SU-DHL-6 (cell line): Measurements from ENCODE around the gene ARL5A.

Experiments
- H2AFZ ChIP-seq: fragments of 200-600 bp; sonication (generic); 2 replicates; pipeline ENCODE4 v1.6.1; 2014; ENCODE audit warnings: low read depth, mild to moderate bottlenecking, moderate library complexity, mixed read lengths, antibody characterized with exemption, low read length; ENCODE audit not compliant: severe bottlenecking
- H3F3A ChIP-seq: fragments of 200-600 bp; shearing (Covaris generic); 2 replicates; pipeline ENCODE4 v1.6.0; 2016; ENCODE audit warnings: antibody characterized with exemption, mild to moderate bottlenecking; ENCODE audit not compliant: insufficient read depth
- H3K27ac ChIP-seq: fragments of 200-600 bp; sonication (generic); 2 replicates; pipeline ENCODE4 v1.5.1; 2016; ENCODE audit warnings: low read depth, mild to moderate bottlenecking, low read length, moderate library complexity, mixed read lengths
- H3K27me3 ChIP-seq: fragments of 200-600 bp; sonication (generic), shearing (Covaris generic); 2 replicates; pipeline ENCODE4 v1.6.0; 2014; ENCODE audit warnings: mild to moderate bottlenecking, low read length
- H3K36me3 ChIP-seq: fragments of 200-600 bp; sonication (generic); 2 replicates; pipeline ENCODE4 v1.6.1; 2014; ENCODE audit warnings: mild to moderate bottlenecking, low read length, mixed read lengths
- H3K4me2 ChIP-seq: fragments of 300-600, 200-600 bp; shearing (Covaris generic), sonication (generic); 2 replicates; pipeline ENCODE4 v1.6.0; 2014; ENCODE audit warnings: low read length, low read depth, mild to moderate bottlenecking; ENCODE audit not compliant: poor library complexity, severe bottlenecking
- H3K4me3 ChIP-seq: fragments of 200-600 bp; sonication (generic); 2 replicates; pipeline ENCODE4 v1.5.1; 2014; ENCODE audit warnings: antibody characterized with exemption, low read length, mild to moderate bottlenecking, mixed read lengths; ENCODE audit not compliant: insufficient read depth, poor library complexity, severe bottlenecking
- H3K79me2 ChIP-seq: fragments of 200-600 bp; sonication (generic); 2 replicates; pipeline ENCODE4 v1.6.1; 2014; ENCODE audit warnings: mild to moderate bottlenecking, low read length, moderate library complexity; ENCODE audit not compliant: insufficient read depth
- H3K9ac ChIP-seq: fragments of 200-600 bp; sonication (generic); 2 replicates; pipeline ENCODE4 v1.7.0; 2014; ENCODE audit warnings: mild to moderate bottlenecking, low read length
- H3K9me2 ChIP-seq: fragments of 200-600 bp; sonication (generic); replicated peaks from 2 replicates; pipeline ENCODE4 v1.6.1; 2014; ENCODE audit warnings: low read length; ENCODE audit not compliant: insufficient read depth
- H3K9me3 ChIP-seq: fragments of 200-600 bp; sonication (generic); 2 replicates; pipeline ENCODE4 v1.6.1; 2014; ENCODE audit warnings: low read length, mixed read lengths; ENCODE audit not compliant: insufficient read depth
- H4K20me1 ChIP-seq: fragments of 200-600 bp; sonication (generic); 2 replicates; pipeline ENCODE4 v1.6.1; 2014; ENCODE audit warnings: low read depth, mild to moderate bottlenecking, antibody characterized with exemption, low read length, moderate library complexity, mixed read lengths
- EZH2phosphoT487 ChIP-seq: fragments of 200-600 bp; sonication (generic), shearing (Covaris generic); conservative IDR thresholded peaks from 2 replicates; pipeline ENCODE4 v1.6.1; 2018; ENCODE audit warnings: mild to moderate bottlenecking, antibody characterized with exemption, low read length, moderate library complexity, mixed read lengths
- TF ChIP-seq, protein P1 (sequence below): fragments of 200-600 bp; sonication (generic); IDR thresholded peaks from one replicate; pipeline ENCODE4 v1.5.1; 2017; ENCODE audit warnings: antibody characterized with exemption, mild to moderate bottlenecking, low read length, moderate library complexity; ENCODE audit not compliant: insufficient read depth, poor library complexity, severe bottlenecking

Gene ARL5A

GRCh38 chr2:151862700-151863099, 34.5 kb upstream of the ARL5A start:
- Histone ChIP-seq H3K27ac (no peak overlapping the region), H3K4me3 (no peak overlapping the region), H3K27me3 (no peaks in the 10 kb centered on the region), H3K9ac (no peak overlapping the region), H3F3A (no peaks in the 10 kb centered on the region), H3K9me2 (no peaks in the 10 kb centered on the region), H3K4me2 (no peak overlapping the region), H3K79me2 (no peaks in the 10 kb centered on the region), H3K9me3 (no peaks in the 10 kb centered on the region), H2AFZ (no peak overlapping the region), H4K20me1 (no peaks in the 10 kb centered on the region), H3K36me3 (no peaks in the 10 kb centered on the region)
- TF ChIP-seq, protein P1, sequence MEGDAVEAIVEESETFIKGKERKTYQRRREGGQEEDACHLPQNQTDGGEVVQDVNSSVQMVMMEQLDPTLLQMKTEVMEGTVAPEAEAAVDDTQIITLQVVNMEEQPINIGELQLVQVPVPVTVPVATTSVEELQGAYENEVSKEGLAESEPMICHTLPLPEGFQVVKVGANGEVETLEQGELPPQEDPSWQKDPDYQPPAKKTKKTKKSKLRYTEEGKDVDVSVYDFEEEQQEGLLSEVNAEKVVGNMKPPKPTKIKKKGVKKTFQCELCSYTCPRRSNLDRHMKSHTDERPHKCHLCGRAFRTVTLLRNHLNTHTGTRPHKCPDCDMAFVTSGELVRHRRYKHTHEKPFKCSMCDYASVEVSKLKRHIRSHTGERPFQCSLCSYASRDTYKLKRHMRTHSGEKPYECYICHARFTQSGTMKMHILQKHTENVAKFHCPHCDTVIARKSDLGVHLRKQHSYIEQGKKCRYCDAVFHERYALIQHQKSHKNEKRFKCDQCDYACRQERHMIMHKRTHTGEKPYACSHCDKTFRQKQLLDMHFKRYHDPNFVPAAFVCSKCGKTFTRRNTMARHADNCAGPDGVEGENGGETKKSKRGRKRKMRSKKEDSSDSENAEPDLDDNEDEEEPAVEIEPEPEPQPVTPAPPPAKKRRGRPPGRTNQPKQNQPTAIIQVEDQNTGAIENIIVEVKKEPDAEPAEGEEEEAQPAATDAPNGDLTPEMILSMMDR = no peak
- no peak for TF ChIP-seq EZH2phosphoT487

DNA sequence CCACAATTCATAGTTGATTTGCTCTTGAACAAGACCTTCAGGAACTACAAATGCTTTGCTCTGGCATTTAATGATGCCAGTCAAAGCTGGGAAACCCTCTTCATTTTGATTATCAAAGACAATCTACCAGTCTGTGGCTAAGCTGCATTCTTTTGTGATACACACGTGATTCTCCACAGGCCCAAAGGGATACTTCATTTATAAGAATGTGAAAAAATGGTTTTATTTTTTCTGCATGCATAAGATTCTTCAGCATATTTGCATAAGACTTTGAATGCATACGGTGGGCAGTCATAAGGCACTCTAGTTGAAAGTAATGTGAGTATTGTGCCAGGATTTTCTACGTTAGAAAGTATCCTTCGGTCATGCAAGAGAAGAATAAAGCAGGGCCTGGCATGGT, 33.0 kb upstream of the ARL5A start:
- TF ChIP-seq EZH2phosphoT487 = no peak
- TF ChIP-seq, protein P1 = no peak
- no peaks in the 10 kb centered on the region for H3K27me3 ChIP-seq
- H4K20me1 ChIP-seq = no peaks in the 10 kb centered on the region
- H3K79me2 ChIP-seq = no peaks in the 10 kb centered on the region
- H3K9me3 ChIP-seq = no peaks in the 10 kb centered on the region
- H3K9me2 ChIP-seq = no peaks in the 10 kb centered on the region
- no peak overlapping the region for H3K4me3 ChIP-seq
- no peaks in the 10 kb centered on the region for H3K36me3 ChIP-seq
- no peak overlapping the region for H2AFZ ChIP-seq
- H3K27ac ChIP-seq = no peak overlapping the region
- H3K9ac ChIP-seq = no peak overlapping the region
- no peaks in the 10 kb centered on the region for H3F3A ChIP-seq
- H3K4me2 ChIP-seq = no peak overlapping the region

GRCh38 chr2:151860613-151861146, 32.5 kb upstream of the ARL5A start:
- no peaks in the 10 kb centered on the region for H3K9me2 ChIP-seq
- H3K27me3 ChIP-seq = no peaks in the 10 kb centered on the region
- H3K9ac ChIP-seq = no peak overlapping the region
- no peak overlapping the region for H3K27ac ChIP-seq
- H3K9me3 ChIP-seq = no peaks in the 10 kb centered on the region
- H3K4me2 ChIP-seq = no peak overlapping the region
- H2AFZ ChIP-seq = no peak overlapping the region
- H3K79me2 ChIP-seq = no peaks in the 10 kb centered on the region
- no peaks in the 10 kb centered on the region for H3F3A ChIP-seq
- TF ChIP-seq EZH2phosphoT487 = no peak
- TF ChIP-seq, protein P1 = no peak
- H3K4me3 ChIP-seq = no peak overlapping the region
- H4K20me1 ChIP-seq = no peaks in the 10 kb centered on the region
- no peaks in the 10 kb centered on the region for H3K36me3 ChIP-seq
